ENCODE measurements around the gene SERINC5. TPM values are rescaled to one million over a fixed set of nuclear protein-coding genes. Genes with fewer than 3 reads are reported as not detected.

SERINC5 gene
- polyA plus RNA-seq, 1 of the 3 experiments (the other 2 are of a cell fraction): 4.5 TPM

DNA sequence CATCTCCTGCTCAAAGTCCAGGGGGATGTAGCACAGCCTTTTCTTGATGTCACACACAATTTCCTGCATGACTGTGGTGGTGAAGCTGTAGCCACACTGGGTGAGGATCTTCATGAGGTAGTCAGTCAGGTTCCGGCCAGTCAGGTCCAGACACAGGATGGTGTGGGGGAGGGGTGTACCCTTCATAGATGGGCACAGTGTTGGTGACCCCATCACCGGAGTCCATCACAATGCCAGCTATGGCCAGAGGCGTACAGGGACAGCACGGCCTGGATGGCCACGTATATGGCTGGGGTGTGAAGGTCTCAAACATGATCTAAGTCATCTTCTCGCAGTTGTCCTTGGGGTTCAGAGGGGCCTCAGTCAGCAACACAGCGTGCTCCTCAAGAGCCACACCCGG is 44.3 kb upstream of the SERINC5 start:
- Histone ChIP-seq H4K20me1 (ENCODE audit: insufficient read depth) (no peaks in the 10 kb centered on the region), H3K4me1 (ENCODE audit: control insufficient read depth in 1 of 2, insufficient read depth in 2 of 2, low read depth in 1 of 2, low read length in 1 of 2) (no peaks in the 10 kb centered on the region), H3K36me3 (replicated peaks in 1 of 2; ENCODE audit: control insufficient read depth in 1 of 2, insufficient read depth in 2 of 2, low read length in 1 of 2) (no peaks in the 10 kb centered on the region), H3K79me2 (ENCODE audit: insufficient read depth) (no peaks in the 10 kb centered on the region), H3K9me3 (no peaks in the 10 kb centered on the region), H3K9me2 (no peaks in the 10 kb centered on the region), H3K27me3 (ENCODE audit: insufficient read depth) (no peaks in the 10 kb centered on the region), H2AFZ (ENCODE audit: low read depth) (no peak overlapping the region), H3F3A (replicated peaks; ENCODE audit: insufficient read depth) (no peaks in the 10 kb centered on the region), H3K9ac (no peak overlapping the region), H3K4me3 (ENCODE audit: low read depth in 2 of 2, low read length in 1 of 2) (no peak overlapping the region), H3K27ac (ENCODE audit: low read depth in 2 of 2, low read length in 1 of 2) (no peak overlapping the region), H3K4me2 (no peak overlapping the region)
- POLR2A ChIA-PET: no interaction called here
- no peak for DNase-seq
- 85% methylated on average over 4 of the region's 8 CpGs for WGBS (ENCODE audit: low lambda C conversion rate)
- CTCF ChIA-PET: interaction anchor here (0.8 kb wide), 1 partner anchor 208 kb away, joined by 3 read pairs; no protein-coding TSS in a partner anchor
- no peak for TF ChIP-seq TAF1 (IDR thresholded peaks at IDR 0.05; ENCODE audit: borderline replicate concordance, low read depth, low read length)
- TF ChIP-seq TCF12 (IDR thresholded peaks at IDR 0.05): no peak
- no peak for TF ChIP-seq TEAD4 (IDR thresholded peaks at IDR 0.05; ENCODE audit: borderline replicate concordance, insufficient read depth)
- TF ChIP-seq, protein P1, sequence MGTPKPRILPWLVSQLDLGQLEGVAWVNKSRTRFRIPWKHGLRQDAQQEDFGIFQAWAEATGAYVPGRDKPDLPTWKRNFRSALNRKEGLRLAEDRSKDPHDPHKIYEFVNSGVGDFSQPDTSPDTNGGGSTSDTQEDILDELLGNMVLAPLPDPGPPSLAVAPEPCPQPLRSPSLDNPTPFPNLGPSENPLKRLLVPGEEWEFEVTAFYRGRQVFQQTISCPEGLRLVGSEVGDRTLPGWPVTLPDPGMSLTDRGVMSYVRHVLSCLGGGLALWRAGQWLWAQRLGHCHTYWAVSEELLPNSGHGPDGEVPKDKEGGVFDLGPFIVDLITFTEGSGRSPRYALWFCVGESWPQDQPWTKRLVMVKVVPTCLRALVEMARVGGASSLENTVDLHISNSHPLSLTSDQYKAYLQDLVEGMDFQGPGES (IDR thresholded peaks at IDR 0.05; ENCODE audit: low read depth, low read length): no peak
- TF ChIP-seq MXI1 (IDR thresholded peaks at IDR 0.05; ENCODE audit: low read depth, low read length): no peak
- TF ChIP-seq REST (IDR thresholded peaks at IDR 0.05; ENCODE audit: low read depth, low read length): no peak

- Histone ChIP-seq H3K4me2 (no peak overlapping the region), H3K4me1 (ENCODE audit: control insufficient read depth in 1 of 2, insufficient read depth in 2 of 2, low read depth in 1 of 2, low read length in 1 of 2) (no peaks in the 10 kb centered on the region), H3K27ac (ENCODE audit: low read depth in 2 of 2, low read length in 1 of 2) (no peak overlapping the region), H3K36me3 (replicated peaks in 1 of 2; ENCODE audit: control insufficient read depth in 1 of 2, insufficient read depth in 2 of 2, low read length in 1 of 2) (no peaks in the 10 kb centered on the region), H3K4me3 (ENCODE audit: low read depth in 2 of 2, low read length in 1 of 2) (no peak overlapping the region), H3K9me3 (no peaks in the 10 kb centered on the region), H3F3A (replicated peaks; ENCODE audit: insufficient read depth) (no peaks in the 10 kb centered on the region), H3K27me3 (ENCODE audit: insufficient read depth) (no peaks in the 10 kb centered on the region), H3K9ac (no peak overlapping the region), H3K9me2 (no peaks in the 10 kb centered on the region), H2AFZ (ENCODE audit: low read depth) (no peak overlapping the region), H3K79me2 (ENCODE audit: insufficient read depth) (no peaks in the 10 kb centered on the region), H4K20me1 (ENCODE audit: insufficient read depth) (no peaks in the 10 kb centered on the region)
- 71% methylated on average over 7 of the region's 8 CpGs for WGBS (ENCODE audit: low lambda C conversion rate)
- no peak for DNase-seq
- ChIA-PET CTCF (interaction anchor here (0.8 kb wide), 1 partner anchor 208 kb away, joined by 3 read pairs; no protein-coding TSS in a partner anchor), POLR2A (no interaction called here)
- TF ChIP-seq SIN3A (IDR thresholded peaks at IDR 0.05; ENCODE audit: borderline replicate concordance, low read depth, low read length) (no peak), USF2 (IDR thresholded peaks at IDR 0.05; ENCODE audit: borderline replicate concordance, low read depth, low read length) (no peak), NFIC (IDR thresholded peaks at IDR 0.05; ENCODE audit: borderline replicate concordance) (no peak), EZH2phosphoT487 (IDR thresholded peaks at IDR 0.05; ENCODE audit: borderline replicate concordance, low read depth) (no peak), EP300 (IDR thresholded peaks at IDR 0.05; ENCODE audit: borderline replicate concordance in 1 of 2, low read depth in 1 of 2, low read length in 1 of 2) (no peak), POLR2AphosphoS5 (IDR thresholded peaks at IDR 0.05; ENCODE audit: low read depth, low read length) (no peak), REST (IDR thresholded peaks at IDR 0.05; ENCODE audit: low read depth, low read length) (no peak), FOXJ3 (CRISPR knock-in tag; IDR thresholded peaks at IDR 0.05) (no peak), TEAD4 (IDR thresholded peaks at IDR 0.05; ENCODE audit: borderline replicate concordance, insufficient read depth) (no peak)
- TF ChIP-seq, protein P1 (IDR thresholded peaks at IDR 0.05; ENCODE audit: low read depth, low read length): no peak
These were observed 43.8 kb upstream of the SERINC5 start for GRCh38 chr5:80299601-80300000.
